CD4-positive, alpha-beta T cell treated with Interleukin-10 for 1 hour (primary cell): Measurements from ENCODE around the gene SLC6A19.

Experiments used
- DNase-seq: peaks from one replicate; pipeline ENCODE4 v3.0.0-alpha.2; 2020

The SLC6A19 gene

DNA sequence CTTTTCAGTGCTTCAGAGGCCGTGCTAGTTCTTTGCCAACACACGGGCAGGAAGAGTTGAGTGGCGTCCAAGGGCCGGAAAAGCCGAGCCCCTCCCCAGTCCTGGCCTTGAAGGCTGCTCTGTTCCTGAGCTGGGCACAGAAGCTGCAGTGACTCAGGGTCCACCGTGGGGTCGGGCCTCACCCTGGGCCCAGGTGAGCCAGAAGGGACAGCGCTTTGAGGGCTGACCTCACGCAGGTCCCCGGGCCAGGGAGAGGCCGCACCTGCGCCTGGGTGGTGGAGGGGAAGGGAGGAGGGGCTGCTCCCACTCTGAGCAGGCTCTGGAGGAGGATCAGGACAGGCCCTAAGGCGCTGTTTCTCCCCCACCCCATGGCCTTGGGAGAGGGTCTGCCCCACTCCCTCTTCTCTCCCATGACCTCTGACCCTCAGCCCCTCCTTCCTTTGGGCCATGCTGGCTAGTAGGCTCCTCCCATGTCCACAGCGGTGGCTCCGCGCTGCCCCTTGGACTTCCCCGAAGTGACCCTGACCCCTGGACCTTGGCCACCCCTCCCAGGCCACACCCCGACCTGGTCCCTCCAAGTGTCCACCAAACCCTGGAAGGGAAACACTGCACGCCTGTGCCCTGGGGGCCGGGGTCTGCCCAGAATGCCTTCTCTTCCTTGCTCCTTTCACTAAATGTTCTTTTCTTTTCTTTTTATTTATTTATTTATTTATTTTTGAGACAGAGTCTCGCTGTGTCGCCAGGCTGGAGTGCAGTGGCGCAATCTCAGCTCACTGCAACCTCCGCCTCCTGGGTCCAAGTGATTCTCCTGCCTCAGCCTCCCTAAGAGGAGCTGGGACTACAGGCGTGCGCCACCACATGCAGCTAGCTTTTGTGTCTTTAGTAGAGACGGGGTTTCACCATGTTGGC lies 19.7 kb upstream of the SLC6A19 start:
- DNase-seq: no peak

- no peak for DNase-seq
Observed at GRCh38 chr5:1182360-1182632, 19.1 kb upstream of the SLC6A19 start.

DNA sequence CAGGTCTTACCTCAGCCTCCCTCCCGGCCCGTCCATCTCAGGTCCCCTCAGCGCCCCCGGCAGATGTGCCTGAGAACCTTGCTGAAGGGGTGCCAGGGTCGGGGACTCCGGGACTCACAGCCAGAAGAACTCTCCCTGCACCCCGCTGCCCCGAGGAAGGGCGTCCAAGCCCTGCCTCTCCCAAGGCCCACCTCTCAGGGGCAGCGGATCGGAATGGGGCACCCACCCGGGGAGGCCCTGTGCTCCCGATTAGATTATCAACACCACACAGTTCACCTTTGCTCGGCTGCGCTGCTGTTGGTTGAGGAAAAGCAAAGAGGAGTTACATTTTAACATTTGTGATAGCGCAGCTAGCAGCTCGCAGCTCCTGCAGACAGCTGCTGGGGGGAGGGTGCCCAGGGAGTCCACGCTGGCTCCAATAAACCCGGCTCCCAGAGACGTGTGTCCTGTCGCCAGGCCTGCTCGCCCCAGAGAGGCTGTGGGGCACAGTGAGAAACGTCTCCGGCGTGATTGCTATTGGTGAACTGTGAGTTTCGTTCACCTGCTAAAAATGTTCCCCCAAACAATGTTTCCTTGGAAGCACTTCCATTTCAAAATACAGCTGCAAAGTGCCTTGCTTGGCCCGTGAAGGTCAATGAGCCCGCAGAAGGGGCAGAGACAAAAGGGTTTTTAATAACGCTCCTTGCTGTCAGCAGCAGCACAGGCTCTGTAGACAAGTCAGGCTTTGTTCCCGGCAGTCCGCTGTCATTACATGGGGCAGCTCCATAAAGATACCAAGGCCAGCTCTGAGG lies 18.6 kb upstream of the SLC6A19 start:
- no peak for DNase-seq

- DNase-seq: no peak
Observed at GRCh38 chr5:1183424-1184162, 17.8 kb upstream of the SLC6A19 start.

- DNase-seq: no peak
Observed at GRCh38 chr5:1184163-1184470, 17.3 kb upstream of the SLC6A19 start.

GRCh38 chr5:1184481-1184880 lies 16.9 kb upstream of the SLC6A19 start:
- DNase-seq: no peak

DNA sequence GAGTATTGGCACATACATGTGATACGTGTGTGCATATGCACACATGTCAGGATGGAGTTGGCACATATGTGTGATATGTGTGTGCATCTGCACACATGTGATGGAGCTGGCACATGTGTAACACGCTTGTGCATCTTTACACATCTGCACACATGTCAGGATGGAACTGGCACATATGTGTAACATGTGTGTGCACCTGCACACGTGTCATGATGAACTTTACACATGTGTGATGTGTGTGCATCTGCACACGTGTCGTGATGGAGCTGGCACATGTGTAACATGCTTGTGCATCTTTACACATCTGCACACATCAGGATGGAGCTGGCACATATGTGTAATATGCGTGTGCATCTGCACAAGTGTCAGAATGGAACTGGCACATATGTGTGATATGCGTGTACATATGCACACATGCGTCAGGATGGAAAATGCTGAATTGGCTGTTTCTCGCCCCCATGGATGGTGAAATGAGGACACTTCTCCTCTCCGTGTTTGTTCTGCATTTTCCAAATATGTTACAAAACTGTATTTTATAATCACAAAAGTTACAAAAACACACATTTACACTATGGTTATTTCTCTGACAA lies 16.3 kb upstream of the SLC6A19 start:
- DNase-seq: no peak

- no peak for DNase-seq
Observed at GRCh38 chr5:1185629-1186350, 15.6 kb upstream of the SLC6A19 start.

- no peak for DNase-seq
Observed at GRCh38 chr5:1186351-1187233, 14.8 kb upstream of the SLC6A19 start.

- no peak for DNase-seq
Observed at GRCh38 chr5:1187234-1187949, 14.0 kb upstream of the SLC6A19 start.

- DNase-seq: no peak
Observed at GRCh38 chr5:1187950-1188334, 13.5 kb upstream of the SLC6A19 start.

- DNase-seq: no peak
Observed at GRCh38 chr5:1188464-1188863, 12.9 kb upstream of the SLC6A19 start.

GRCh38 chr5:1189269-1189668 lies 12.1 kb upstream of the SLC6A19 start:
- DNase-seq: no peak

GRCh38 chr5:1190278-1190677 lies 11.1 kb upstream of the SLC6A19 start:
- DNase-seq: no peak

DNA sequence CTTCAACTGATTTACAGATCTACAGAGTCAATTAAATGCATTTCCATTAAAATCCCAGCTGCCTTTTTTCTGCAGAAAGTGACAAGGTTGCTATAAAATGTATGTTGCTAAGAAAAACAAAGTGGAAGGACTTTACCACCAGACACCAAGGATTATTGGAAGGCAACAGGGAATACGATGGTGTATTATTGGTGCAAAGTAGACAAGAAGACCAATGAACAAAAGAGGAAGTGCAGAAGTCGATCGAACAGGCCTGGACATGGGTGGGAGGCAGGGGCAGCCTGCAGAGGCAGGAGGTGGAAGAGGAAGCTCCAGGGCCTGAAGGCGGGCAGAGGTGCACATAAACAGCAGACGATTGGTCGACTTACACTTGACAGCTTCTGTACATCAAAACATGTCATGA lies 10.6 kb upstream of the SLC6A19 start:
- no peak for DNase-seq

- no peak for DNase-seq
Observed at GRCh38 chr5:1192971-1193590, 8.3 kb upstream of the SLC6A19 start.

DNA sequence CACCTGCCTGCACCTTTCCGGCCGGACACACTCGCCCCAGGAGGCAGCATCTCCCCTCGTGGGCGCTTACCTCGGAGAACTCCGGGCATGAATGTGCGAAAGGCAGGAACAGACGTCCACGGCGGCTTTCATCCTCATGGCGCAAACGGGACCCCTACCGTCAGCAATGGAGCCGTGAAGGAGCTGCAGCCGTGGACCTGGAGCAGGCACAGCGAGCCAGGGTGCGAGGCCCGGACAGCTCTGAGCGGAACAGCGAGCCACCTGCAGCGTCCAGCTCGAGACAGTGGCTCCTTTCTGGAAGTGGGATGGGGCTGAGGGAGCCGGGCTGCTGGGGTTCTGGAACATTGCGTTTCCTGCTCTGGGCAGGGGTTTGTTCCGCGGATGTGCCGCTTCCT lies 7.8 kb upstream of the SLC6A19 start:
- DNase-seq: no peak

DNA sequence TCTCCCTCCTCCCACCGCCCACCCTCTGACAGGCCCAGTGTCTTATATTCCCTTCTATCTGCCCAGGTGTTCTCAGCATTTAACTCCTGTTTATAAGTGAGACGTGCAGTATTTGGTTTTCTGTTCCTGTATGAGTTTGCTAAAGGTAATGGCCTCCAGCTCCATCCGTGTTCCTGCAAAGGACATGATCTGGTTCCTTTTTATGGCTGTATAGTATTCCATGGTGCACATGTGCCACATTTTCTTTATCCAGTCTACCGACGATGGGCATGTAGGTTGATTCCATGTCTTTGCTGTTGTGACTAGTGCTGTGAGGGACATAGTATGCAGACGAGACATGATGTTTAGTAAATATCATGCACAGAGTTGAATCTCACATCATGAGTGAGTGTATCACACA lies 7.0 kb upstream of the SLC6A19 start:
- DNase-seq: no peak

DNA sequence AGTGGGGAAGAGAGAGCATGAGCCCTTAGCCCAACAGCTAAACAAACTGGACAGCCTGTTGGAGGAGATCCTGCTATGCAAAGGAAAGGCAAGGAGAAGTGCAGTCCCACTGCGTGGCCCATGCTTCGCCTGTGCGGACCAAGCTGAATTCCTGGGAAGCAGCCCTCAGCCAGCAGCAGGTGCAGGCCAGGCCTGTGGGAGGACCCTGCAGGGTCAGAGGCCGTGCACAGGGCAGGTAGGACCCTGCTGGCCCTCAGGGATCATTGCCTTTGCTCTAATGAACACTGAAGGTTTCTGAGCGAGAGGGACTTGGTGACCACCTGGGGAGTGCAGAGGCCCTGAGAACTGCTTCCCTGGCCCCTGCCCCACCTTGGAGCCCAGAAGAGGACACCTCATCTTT lies 6.0 kb upstream of the SLC6A19 start:
- no peak for DNase-seq

GRCh38 chr5:1195916-1196315 lies 5.5 kb upstream of the SLC6A19 start:
- DNase-seq: no peak

DNA sequence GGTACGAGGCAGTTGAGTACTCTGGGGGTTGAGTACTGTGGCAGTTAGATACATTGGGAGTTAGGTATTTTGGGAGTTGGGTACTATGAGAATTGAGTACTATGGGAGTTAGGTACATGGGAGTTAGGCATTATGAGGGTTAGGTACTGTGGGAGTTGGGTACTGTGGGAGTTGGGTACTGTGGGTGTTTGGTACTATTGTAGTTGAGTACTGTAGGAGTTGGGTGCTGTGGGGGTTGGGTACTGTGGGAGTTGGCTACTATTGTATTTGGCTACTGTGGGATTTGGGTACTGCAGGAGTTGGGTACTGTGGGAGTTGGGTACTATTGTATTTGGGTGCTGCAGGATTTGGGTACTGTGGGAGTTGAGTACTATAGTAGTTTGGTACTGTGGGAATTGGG lies 4.8 kb upstream of the SLC6A19 start:
- no peak for DNase-seq
